Measurements from ENCODE around the gene STUM.

Gene STUM

GRCh38 chr1:226626577-226626956 lies 78.0 kb downstream of the STUM start:
- peak; percentile 91 to 95 for TF ChIP-seq CTCF (IDR thresholded peaks at IDR 0.05)
- no peak overlapping the region for H3K4me3 ChIP-seq
- intact Hi-C loops (cut with DNase I; ENCODE audit: low total_unique reads): no loop called here
- H3K9me3 ChIP-seq: peaks cover 0 to 4% (median 4%) of the 10 kb centered on the region in 3 donors
- peak overlapping the region in 1 of 2 donors; percentile 42 for H3K27ac ChIP-seq
- H3K36me3 ChIP-seq: no peaks in the 10 kb centered on the region
- no peaks in the 10 kb centered on the region for H3K27me3 ChIP-seq
- DNase-seq: peak; percentile 77 to 87
- H3K4me1 ChIP-seq: peaks cover 0 to 16% (median 8%) of the 10 kb centered on the region in 4 donors

DNA sequence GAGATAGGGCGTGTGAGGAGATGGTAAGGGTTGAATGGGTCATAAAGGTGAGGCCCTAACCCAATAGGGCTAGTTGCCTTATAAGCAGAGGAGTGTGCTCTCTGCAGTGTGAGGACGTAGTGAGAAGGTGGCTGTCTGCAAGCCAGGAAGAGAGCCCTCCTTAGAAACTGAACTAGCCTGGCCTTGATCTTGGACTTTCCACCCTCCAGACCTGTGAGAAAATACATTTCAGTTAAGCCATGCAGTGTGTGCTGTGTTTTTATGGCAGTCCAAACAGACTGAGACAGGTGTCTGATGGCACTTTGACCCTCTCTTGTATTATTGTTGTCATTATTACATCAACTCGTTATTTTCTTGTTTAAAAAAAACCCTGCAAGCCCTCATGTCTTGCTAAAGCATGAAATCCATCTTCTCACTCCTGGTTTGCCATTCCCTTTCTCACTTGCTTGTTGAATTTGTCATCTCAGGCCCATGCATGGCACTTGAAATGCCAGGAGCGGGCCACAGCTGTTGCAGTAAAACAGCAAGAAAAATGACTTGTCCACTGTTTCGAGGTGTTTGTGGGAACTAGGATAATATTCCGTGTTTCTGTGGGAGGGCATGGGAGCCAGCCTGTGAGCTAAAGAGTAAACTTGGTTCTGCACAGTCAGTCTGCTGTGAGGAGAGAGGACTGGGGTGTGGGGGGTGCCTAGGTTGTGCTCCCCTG lies 78.6 kb downstream of the STUM start:
- DNase-seq: peak; percentile 16 to 39
- intact Hi-C loops (cut with DNase I; ENCODE audit: low total_unique reads): no loop called here
- H3K27ac ChIP-seq: peak overlapping the region; percentile 24 to 42

GRCh38 chr1:226627924-226628611 lies 79.5 kb downstream of the STUM start:
- Histone ChIP-seq H3K36me3 (no peaks in the 10 kb centered on the region), H3K4me3 (no peak overlapping the region), H3K27me3 (no peaks in the 10 kb centered on the region), H3K4me1 (peaks cover 0 to 16% (median 8%) of the 10 kb centered on the region in 4 donors), H3K9me3 (no peaks in the 10 kb centered on the region), H3K27ac (no peak overlapping the region)
- peak; percentile 11 to 56 for DNase-seq
- TF ChIP-seq CTCF (IDR thresholded peaks at IDR 0.05): no peak
- intact Hi-C loops (cut with DNase I; ENCODE audit: low total_unique reads): no loop called here

More for the DNA sequence above, 78.6 kb downstream of the STUM start:
- no peak for TF ChIP-seq CTCF (IDR thresholded peaks at IDR 0.05)
- H3K4me3 ChIP-seq: no peak overlapping the region
- peaks cover 0 to 2% (median 0%) of the 10 kb centered on the region in 3 donors for H3K9me3 ChIP-seq
- peaks cover 0 to 16% (median 8%) of the 10 kb centered on the region in 4 donors for H3K4me1 ChIP-seq
- no peaks in the 10 kb centered on the region for H3K36me3 ChIP-seq
- H3K27me3 ChIP-seq: no peaks in the 10 kb centered on the region

DNA sequence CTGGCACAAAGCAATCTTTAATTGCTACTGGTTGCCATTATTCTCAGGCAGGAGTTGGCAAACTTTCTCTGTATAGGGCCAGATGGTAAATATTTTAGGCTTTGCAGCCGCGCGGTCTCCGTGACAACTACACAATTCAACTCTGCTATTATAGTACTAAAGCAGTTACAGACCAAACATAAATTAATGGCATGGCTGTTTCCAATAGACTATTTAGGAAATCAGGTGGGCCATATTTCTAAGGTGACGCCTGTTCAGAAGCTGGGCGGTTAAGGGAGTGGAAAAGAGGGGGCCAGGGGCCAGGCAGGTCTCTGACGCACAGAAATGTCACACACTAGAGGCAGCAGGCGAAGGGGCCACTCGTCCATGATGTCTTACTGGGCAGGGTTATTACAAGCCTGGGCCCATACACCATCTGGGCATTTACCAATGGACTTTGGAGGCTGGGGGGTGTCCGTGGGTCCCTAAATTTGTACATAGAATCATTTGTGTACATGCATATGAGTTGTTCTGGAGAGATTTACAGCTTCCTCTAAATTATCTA lies 80.1 kb downstream of the STUM start:
- Histone ChIP-seq H3K4me1 (peaks cover 0 to 16% (median 10%) of the 10 kb centered on the region in 4 donors), H3K27me3 (no peaks in the 10 kb centered on the region), H3K4me3 (no peak overlapping the region), H3K36me3 (no peaks in the 10 kb centered on the region), H3K27ac (no peak overlapping the region), H3K9me3 (no peaks in the 10 kb centered on the region)
- peak; percentile 16 to 17 for DNase-seq
- intact Hi-C loops (cut with DNase I; ENCODE audit: low total_unique reads): no loop called here
- no peak for TF ChIP-seq CTCF (IDR thresholded peaks at IDR 0.05)

DNA sequence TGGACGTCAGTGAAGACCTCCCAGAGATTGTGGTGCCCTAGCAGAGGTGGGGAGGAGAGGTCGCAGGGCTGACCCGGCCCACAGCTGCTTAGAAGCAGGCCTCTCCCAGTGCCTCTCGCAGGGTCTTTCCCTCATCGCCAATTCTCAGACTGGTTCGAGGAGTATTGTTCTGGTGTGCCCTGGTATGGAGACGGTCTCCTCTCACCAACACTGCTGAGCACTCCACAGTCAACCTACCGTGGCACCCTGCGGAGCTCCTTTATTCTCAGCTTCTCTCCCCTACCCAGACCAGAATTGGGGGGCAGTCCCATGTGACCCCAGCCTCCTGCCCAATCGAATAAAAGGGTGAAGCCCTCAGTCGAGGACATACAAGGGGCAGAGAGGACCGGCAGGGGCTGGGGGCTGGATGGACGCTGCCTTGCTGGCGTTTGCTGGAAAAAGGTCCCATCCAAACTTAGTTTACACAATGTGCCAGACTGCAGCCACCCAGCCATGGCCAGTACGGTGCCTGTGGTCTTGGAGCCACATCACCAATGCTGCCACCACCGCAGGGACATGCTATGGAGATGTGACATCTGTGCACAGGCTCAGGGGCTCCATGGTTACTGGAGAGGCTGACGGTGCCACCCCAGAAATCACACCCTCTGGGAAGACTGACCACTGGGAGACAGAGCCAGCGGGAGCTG lies 80.8 kb downstream of the STUM start:
- H3K27me3 ChIP-seq: no peaks in the 10 kb centered on the region
- peaks cover 0 to 21% (median 15%) of the 10 kb centered on the region in 4 donors for H3K4me1 ChIP-seq
- no peaks in the 10 kb centered on the region for H3K9me3 ChIP-seq
- intact Hi-C loops (cut with DNase I; ENCODE audit: low total_unique reads): no loop called here
- peaks cover 0 to 3% (median 0%) of the 10 kb centered on the region in 3 donors for H3K36me3 ChIP-seq
- peak; percentile 14 to 56 for DNase-seq
- H3K27ac ChIP-seq: no peak overlapping the region
- TF ChIP-seq CTCF (IDR thresholded peaks at IDR 0.05): no peak
- H3K4me3 ChIP-seq: no peak overlapping the region

Data from tibial artery (tissue), 4 donors.